CD4-positive, alpha-beta T cell (primary cell): ENCODE measurements around the gene RGS18. TPM values are rescaled to one million over a fixed set of nuclear protein-coding genes. Genes with fewer than 3 reads are reported as not detected.

Experiments used
- ATAC-seq: fragments of 200-7000 bp; cut with Tn5 transposase; one replicate; pipeline ENCODE4 v1.10.0; 2022; ENCODE audit warnings: mild to moderate bottlenecking; ENCODE audit not compliant: poor library complexity
- CTCF ChIA-PET: fragments of 350-600 bp; sonication (Branson Sonifier 250); formaldehyde crosslinking; loops from one replicate; lab custom pipeline; 2021; ENCODE audit warnings: antibody characterized with exemption, inconsistent platforms; lab: Charles Lee
- POLR2A ChIA-PET: fragments of 350-600 bp; sonication (Branson Sonifier 250); formaldehyde crosslinking; loops from one replicate; lab custom pipeline; 2021; ENCODE audit warnings: antibody characterized with exemption, inconsistent platforms; lab: Charles Lee
- DNase-seq, 14 experiments: peaks; one replicate each; pipeline ENCODE4 v3.0.0-alpha.2; 2013 to 2020; ENCODE audit warnings: mixed read lengths in 2 of 14
- H3K27ac ChIP-seq, 2 donors: one replicate each; pipeline versions ENCODE4 v1.5.1 to v1.7.0; 2013; ENCODE audit warnings: low read length in 2 of 2, low read depth in 1 of 2, mild to moderate bottlenecking in 1 of 2
- H3K27me3 ChIP-seq, 2 experiments: 1 replicate in 1 of 2; 2 replicates in 1 of 2; pipeline versions ENCODE4 v1.6.1 to v1.7.0; 2013; ENCODE audit warnings: low read length in 2 of 2, control low read depth in 1 of 2, mild to moderate bottlenecking in 1 of 2, moderate library complexity in 1 of 2; ENCODE audit not compliant: insufficient read depth in 2 of 2, control insufficient read depth in 1 of 2
- H3K36me3 ChIP-seq: one replicate; pipeline ENCODE4 v1.6.1; 2013; ENCODE audit warnings: low read length, control low read depth; ENCODE audit not compliant: insufficient read depth
- H3K4me1 ChIP-seq: one replicate; pipeline ENCODE4 v1.6.1; 2013; ENCODE audit warnings: low read length, control low read depth; ENCODE audit not compliant: insufficient read depth
- H3K4me3 ChIP-seq: one replicate; pipeline ENCODE4 v1.5.1; 2013; ENCODE audit warnings: mild to moderate bottlenecking, low read length, moderate library complexity
- H3K9me3 ChIP-seq, 2 experiments: 1 replicate in 1 of 2; 2 replicates in 1 of 2; pipeline versions ENCODE4 v1.6.1 to v1.7.0; 2013; ENCODE audit warnings: low read length in 2 of 2, mild to moderate bottlenecking in 2 of 2, control low read depth in 1 of 2, moderate library complexity in 1 of 2; ENCODE audit not compliant: control insufficient read depth in 1 of 2, insufficient read depth in 1 of 2
- H3K27ac Mint-ChIP-seq: one replicate; pipeline ENCODE4 v1.8.0; 2020; ENCODE audit warnings: mixed read lengths
- H3K27me3 Mint-ChIP-seq: one replicate; pipeline ENCODE4 v1.8.0; 2021; ENCODE audit warnings: mixed read lengths
- H3K36me3 Mint-ChIP-seq: one replicate; pipeline ENCODE4 v1.8.0; 2021; ENCODE audit warnings: low read depth, mixed read lengths
- H3K4me1 Mint-ChIP-seq: one replicate; pipeline ENCODE4 v1.8.0; 2021; ENCODE audit warnings: low read depth, mixed read lengths
- H3K4me3 Mint-ChIP-seq: one replicate; pipeline ENCODE4 v1.8.0; 2020; ENCODE audit warnings: mild to moderate bottlenecking, mixed read lengths
- H3K9me3 Mint-ChIP-seq: one replicate; pipeline ENCODE4 v1.8.0; 2020; ENCODE audit warnings: mixed read lengths
- CTCF ChIP-seq: fragments of 200-600 bp; IDR thresholded peaks from one replicate; pipeline ENCODE4 v1.8.0; 2022; ENCODE audit warnings: antibody characterized with exemption, mild to moderate bottlenecking
- intact Hi-C, 2 experiments: fragments of 100-400 bp; cut with DNase I in 1 of 2; cut with micrococcal nuclease in 1 of 2; formaldehyde crosslinking; loops; one replicate each; pipeline versions ENCODE4 v1.15.1 to v1.9.0; 2023 to 2025; cut with DNase I, micrococcal nuclease
- total RNA-seq, 174 experiments: library from RNA in 2 of 174; stranded (reverse) in 2 of 174; gene quantifications; one replicate each; pipeline ENCODE4 v1.2.3 and lab custom pipeline; 2021 to 2026

The RGS18 gene
- total RNA-seq, 2 experiments from 2014 or later: 0.22 to 0.95 TPM

- Histone ChIP-seq H3K9me3 (no peaks in the 10 kb centered on the region), H3K4me3 (no peak overlapping the region), H3K27ac (no peak overlapping the region), H3K36me3 (no peaks in the 10 kb centered on the region), H3K4me1 (no peaks in the 10 kb centered on the region), H3K27me3 (no peaks in the 10 kb centered on the region)
- H3K27ac Mint-ChIP-seq: no peak overlapping the region
- ChIA-PET POLR2A (no interaction called here), CTCF (no interaction called here)
- no peak for DNase-seq
- H3K4me1 Mint-ChIP-seq: no peaks in the 10 kb centered on the region
- no peak for TF ChIP-seq CTCF
- intact Hi-C loops: no loop called here
- ATAC-seq: no peak
- no peaks in the 10 kb centered on the region for H3K27me3 Mint-ChIP-seq
- peaks cover 5% of the 10 kb centered on the region for H3K9me3 Mint-ChIP-seq
- no peaks in the 10 kb centered on the region for H3K36me3 Mint-ChIP-seq
- no peak overlapping the region for H3K4me3 Mint-ChIP-seq
Observed at GRCh38 chr1:192118881-192119405, 39.3 kb upstream of the RGS18 start.

DNA sequence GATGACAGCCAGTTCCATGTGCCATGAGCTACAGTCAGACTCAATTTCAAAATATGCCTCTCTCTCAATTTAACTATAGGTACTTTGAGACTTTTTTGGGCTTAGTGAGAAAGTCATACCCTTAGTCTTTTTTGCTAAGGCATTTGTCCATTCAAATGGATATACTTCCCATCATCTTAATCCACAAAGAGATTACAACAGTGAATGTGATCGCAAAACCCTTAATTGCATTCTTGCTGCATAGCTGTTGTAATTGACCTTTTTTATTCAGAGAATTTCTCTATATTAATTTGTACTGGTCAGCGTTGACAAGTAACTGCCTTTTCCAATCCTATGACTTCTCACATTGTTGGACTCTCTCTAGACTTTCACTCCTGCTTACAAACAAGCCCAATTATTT lies 38.6 kb upstream of the RGS18 start:
- Mint-ChIP-seq H3K9me3 (peaks cover 2% of the 10 kb centered on the region), H3K27ac (no peak overlapping the region), H3K36me3 (no peaks in the 10 kb centered on the region), H3K27me3 (no peaks in the 10 kb centered on the region), H3K4me1 (no peaks in the 10 kb centered on the region), H3K4me3 (no peak overlapping the region)
- H3K9me3 ChIP-seq: no peaks in the 10 kb centered on the region
- H3K36me3 ChIP-seq: no peaks in the 10 kb centered on the region
- H3K27me3 ChIP-seq: no peaks in the 10 kb centered on the region
- ATAC-seq: no peak
- no peak overlapping the region for H3K4me3 ChIP-seq
- no peak for DNase-seq
- no peak overlapping the region for H3K27ac ChIP-seq
- intact Hi-C loops: no loop called here
- ChIA-PET POLR2A (no interaction called here), CTCF (no interaction called here)
- no peaks in the 10 kb centered on the region for H3K4me1 ChIP-seq
- no peak for TF ChIP-seq CTCF

DNA sequence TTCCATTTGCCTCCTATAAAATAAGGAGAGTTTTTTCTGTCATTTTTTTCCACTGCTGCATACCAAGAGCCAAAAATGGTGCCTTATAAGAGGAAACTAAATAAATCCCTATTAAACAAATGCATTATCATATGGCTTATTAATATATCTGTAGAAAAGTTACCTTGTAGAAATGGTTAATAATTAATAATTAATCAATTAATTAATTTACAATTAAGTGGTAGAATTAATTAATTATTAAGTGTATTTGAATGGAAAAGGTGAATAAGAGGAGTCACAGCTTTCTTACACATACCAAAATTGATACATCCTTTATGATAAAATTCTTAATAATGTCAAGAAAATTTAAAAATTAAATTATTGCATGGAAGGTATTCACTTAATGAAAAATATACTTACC lies 35.6 kb upstream of the RGS18 start:
- no peak for DNase-seq
- CTCF ChIA-PET: no interaction called here

More for the DNA sequence above, 35.6 kb upstream of the RGS18 start:
- no peak overlapping the region for H3K4me3 Mint-ChIP-seq
- H3K27me3 Mint-ChIP-seq: no peaks in the 10 kb centered on the region
- no peaks in the 10 kb centered on the region for H3K9me3 ChIP-seq
- POLR2A ChIA-PET: no interaction called here
- no peak for TF ChIP-seq CTCF
- H3K36me3 Mint-ChIP-seq: no peaks in the 10 kb centered on the region
- H3K9me3 Mint-ChIP-seq: peaks cover 2% of the 10 kb centered on the region
- no peaks in the 10 kb centered on the region for H3K4me1 ChIP-seq
- no peak overlapping the region for H3K27ac ChIP-seq
- no peaks in the 10 kb centered on the region for H3K36me3 ChIP-seq
- no peak overlapping the region for H3K27ac Mint-ChIP-seq
- no peaks in the 10 kb centered on the region for H3K4me1 Mint-ChIP-seq
- no peak overlapping the region for H3K4me3 ChIP-seq
- no peaks in the 10 kb centered on the region for H3K27me3 ChIP-seq
- intact Hi-C loops: no loop called here
- no peak for ATAC-seq
